ENCODE data around the gene COX7A1. TPM values are rescaled to one million over a fixed set of nuclear protein-coding genes. Genes with fewer than 3 reads are reported as not detected.
A peak's percentile ranks its signal among the peaks of the same experiment; 100 is the strongest.

Gene COX7A1
- total RNA-seq, 1 experiment from 2014 or later = not detected

DNA sequence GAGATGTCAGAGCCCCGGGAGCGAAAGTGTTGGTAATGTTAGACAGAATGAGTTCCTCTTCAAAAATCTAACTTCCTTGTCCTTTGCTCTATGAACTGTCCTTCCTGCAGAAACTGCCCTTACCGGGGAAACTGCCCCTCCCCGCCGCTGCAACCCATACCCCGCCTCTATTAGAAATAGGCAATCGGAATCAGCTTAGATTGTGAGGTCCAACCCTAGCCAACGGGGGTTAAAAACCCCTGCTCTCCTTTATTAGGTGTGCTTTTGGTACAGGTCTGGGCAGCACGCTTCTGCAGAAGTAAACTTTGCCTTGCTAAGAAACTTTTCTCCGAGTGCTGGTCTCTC is 23.9 kb downstream of the COX7A1 start:
- Histone ChIP-seq H2BK5ac (ENCODE audit: insufficient read length, low read length) (no peak overlapping the region), H3K4me2 (ENCODE audit: insufficient read depth, insufficient read length, low read length) (peak overlapping the region; percentile 79), H3K56ac (ENCODE audit: insufficient read length, low read depth, low read length) (no peak overlapping the region), H2BK12ac (ENCODE audit: insufficient read length, low read depth, low read length) (no peak overlapping the region), H2AK5ac (ENCODE audit: insufficient read length, low read length) (no peak overlapping the region), H3K9me3 (ENCODE audit: control insufficient read depth, low read depth, low read length) (no peaks in the 10 kb centered on the region), H2BK20ac (ENCODE audit: low read depth, low read length, poor library complexity, severe bottlenecking) (no peak overlapping the region), H3K23ac (ENCODE audit: insufficient read length, low read depth, low read length) (no peak overlapping the region), H4K8ac (replicated peaks; ENCODE audit: insufficient read length, low read depth, low read length) (no peak overlapping the region), H4K20me1 (ENCODE audit: control insufficient read depth, insufficient read depth, insufficient read length) (no peaks in the 10 kb centered on the region), H3K79me1 (ENCODE audit: insufficient read depth, low read depth, low read length, poor library complexity, severe bottlenecking) (no peaks in the 10 kb centered on the region), H2BK15ac (ENCODE audit: low read depth, low read length) (no peak overlapping the region), H3K18ac (ENCODE audit: insufficient read length, low read depth, low read length) (peak overlapping the region; percentile 11), H3K23me2 (ENCODE audit: insufficient read length, low read depth, low read length, poor library complexity, severe bottlenecking) (peaks cover 4% of the 10 kb centered on the region), H4K5ac (ENCODE audit: insufficient read length, low read depth, low read length) (no peak overlapping the region), H3K14ac (ENCODE audit: insufficient read depth, low read length) (no peak overlapping the region; the same call in 1 of the 2 replicates), H3K27me3 (ENCODE audit: insufficient read depth, low read length) (no peaks in the 10 kb centered on the region), H3K4ac (ENCODE audit: low read depth, low read length) (no peak overlapping the region), H2BK120ac (ENCODE audit: low read depth, low read length, poor library complexity, severe bottlenecking) (no peak overlapping the region), H3T11ph (ENCODE audit: low read length) (no peak overlapping the region), H3K27ac (ENCODE audit: insufficient read length, low read depth, low read length) (peak overlapping the region; percentile 4), H3K4me1 (ENCODE audit: insufficient read depth, low read length) (no peaks in the 10 kb centered on the region; the same call in 1 of the 2 replicates), H3K9ac (ENCODE audit: extremely low read depth, insufficient read length, low read length) (peak overlapping the region; percentile 5), H3K79me2 (ENCODE audit: insufficient read depth, low read length) (no peaks in the 10 kb centered on the region), H4K91ac (ENCODE audit: insufficient read length, low read depth, low read length) (no peak overlapping the region), H2AFZ (ENCODE audit: low read length) (peak overlapping the region; percentile 57)
- H3K4me3 Mint-ChIP-seq = peak overlapping the region; percentile 80 to 91
- H3K27ac Mint-ChIP-seq = peak overlapping the region; percentile 93 to 96 (median 95)
- TF ChIP-seq, protein P1, sequence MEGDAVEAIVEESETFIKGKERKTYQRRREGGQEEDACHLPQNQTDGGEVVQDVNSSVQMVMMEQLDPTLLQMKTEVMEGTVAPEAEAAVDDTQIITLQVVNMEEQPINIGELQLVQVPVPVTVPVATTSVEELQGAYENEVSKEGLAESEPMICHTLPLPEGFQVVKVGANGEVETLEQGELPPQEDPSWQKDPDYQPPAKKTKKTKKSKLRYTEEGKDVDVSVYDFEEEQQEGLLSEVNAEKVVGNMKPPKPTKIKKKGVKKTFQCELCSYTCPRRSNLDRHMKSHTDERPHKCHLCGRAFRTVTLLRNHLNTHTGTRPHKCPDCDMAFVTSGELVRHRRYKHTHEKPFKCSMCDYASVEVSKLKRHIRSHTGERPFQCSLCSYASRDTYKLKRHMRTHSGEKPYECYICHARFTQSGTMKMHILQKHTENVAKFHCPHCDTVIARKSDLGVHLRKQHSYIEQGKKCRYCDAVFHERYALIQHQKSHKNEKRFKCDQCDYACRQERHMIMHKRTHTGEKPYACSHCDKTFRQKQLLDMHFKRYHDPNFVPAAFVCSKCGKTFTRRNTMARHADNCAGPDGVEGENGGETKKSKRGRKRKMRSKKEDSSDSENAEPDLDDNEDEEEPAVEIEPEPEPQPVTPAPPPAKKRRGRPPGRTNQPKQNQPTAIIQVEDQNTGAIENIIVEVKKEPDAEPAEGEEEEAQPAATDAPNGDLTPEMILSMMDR (conservative IDR thresholded peaks at IDR 0.05) = no peak
- peaks cover 9 to 23% (median 19%) of the 10 kb centered on the region in 3 experiments for H3K36me3 Mint-ChIP-seq (ENCODE audit: insufficient read depth in 1 of 3, low read depth in 3 of 3)
- peak; percentile 57 for DNase-seq
- WGBS (ENCODE audit: extremely low coverage, insufficient read length, low lambda C conversion rate) = no CpG with 5 or more reads among the region's 10 CpGs
- H3K27me3 Mint-ChIP-seq (ENCODE audit: low read depth) = peaks cover 2% of the 10 kb centered on the region; the same call in 1 of the 2 replicates
- no peaks in the 10 kb centered on the region for H3K9me3 Mint-ChIP-seq
- peaks cover 9 to 11% of the 10 kb centered on the region in 2 experiments for H3K4me1 Mint-ChIP-seq
